Thoracic aorta (tissue), 2 donors: ENCODE measurements around the gene MTPN. TPM values are rescaled to one million over a fixed set of nuclear protein-coding genes. Genes with fewer than 3 reads are reported as not detected.

Experiments used
- ATAC-seq: fragments of 150-250 bp; one replicate; pipeline ENCODE4 v1.8.0; 2017; ENCODE audit warnings: low read depth; ENCODE audit not compliant: insufficient number of reproducible peaks, low FRiP score
- DNase-seq: peaks from one replicate; pipeline ENCODE4 v3.0.0-alpha.2; 2020; ENCODE audit warnings: low spot score
- H3K27ac ChIP-seq, 2 donors: fragments of 200-600 bp; sonication (generic); 1 replicate in 1 of 2; 2 replicates in 1 of 2; pipeline ENCODE4 v1.5.1; 2016; ENCODE audit warnings: mild to moderate bottlenecking in 2 of 2, moderate library complexity in 2 of 2
- H3K27me3 ChIP-seq: fragments of 200-600 bp; sonication (generic); replicated peaks from 2 replicates; pipeline ENCODE4 v1.6.0; 2016; ENCODE audit warnings: mild to moderate bottlenecking; ENCODE audit not compliant: insufficient read depth
- H3K36me3 ChIP-seq: fragments of 200-600 bp; sonication (generic); one replicate; pipeline ENCODE4 v1.5.1; 2016
- H3K4me1 ChIP-seq, 2 donors: fragments of 200-600 bp; sonication (generic); 1 replicate in 1 of 2; 2 replicates in 1 of 2; pipeline versions ENCODE4 v1.5.1 to v1.6.0; 2016; ENCODE audit warnings: low read depth in 2 of 2, mild to moderate bottlenecking in 1 of 2; ENCODE audit not compliant: control insufficient read depth in 1 of 2
- H3K4me3 ChIP-seq: fragments of 200-600 bp; sonication (generic); 2 replicates; pipeline ENCODE4 v1.5.1; 2016; ENCODE audit warnings: mild to moderate bottlenecking
- H3K9me3 ChIP-seq: fragments of 200-600 bp; sonication (generic); 2 replicates; pipeline ENCODE4 v1.5.1; 2016
- CTCF ChIP-seq: fragments of 200-600 bp; sonication (generic); IDR thresholded peaks from one replicate; pipeline ENCODE4 v1.5.1; 2019; ENCODE audit warnings: antibody characterized with exemption
- total RNA-seq, 2 donors: library from RNA; depleted of rRNA; stranded (reverse); fragments of >200 nt; gene quantifications; one replicate each; pipeline versions ENCODE4 v1.1.0 to v1.2.3, GENCODE V29; 2016

MTPN gene
- total RNA-seq, 2 donors from 2014 or later, result 87.2 to 95.0 TPM

GRCh38 chr7:135990258-135990657, 13.1 kb upstream of the MTPN start:
- H3K36me3 ChIP-seq, result no peaks in the 10 kb centered on the region
- no peaks in the 10 kb centered on the region for H3K27me3 ChIP-seq
- no peak for TF ChIP-seq CTCF
- H3K9me3 ChIP-seq, result no peaks in the 10 kb centered on the region
- no peaks in the 10 kb centered on the region for H3K4me1 ChIP-seq
- H3K27ac ChIP-seq, result no peak overlapping the region
- DNase-seq (no peak), ATAC-seq (no peak)
- no peak overlapping the region for H3K4me3 ChIP-seq

DNA sequence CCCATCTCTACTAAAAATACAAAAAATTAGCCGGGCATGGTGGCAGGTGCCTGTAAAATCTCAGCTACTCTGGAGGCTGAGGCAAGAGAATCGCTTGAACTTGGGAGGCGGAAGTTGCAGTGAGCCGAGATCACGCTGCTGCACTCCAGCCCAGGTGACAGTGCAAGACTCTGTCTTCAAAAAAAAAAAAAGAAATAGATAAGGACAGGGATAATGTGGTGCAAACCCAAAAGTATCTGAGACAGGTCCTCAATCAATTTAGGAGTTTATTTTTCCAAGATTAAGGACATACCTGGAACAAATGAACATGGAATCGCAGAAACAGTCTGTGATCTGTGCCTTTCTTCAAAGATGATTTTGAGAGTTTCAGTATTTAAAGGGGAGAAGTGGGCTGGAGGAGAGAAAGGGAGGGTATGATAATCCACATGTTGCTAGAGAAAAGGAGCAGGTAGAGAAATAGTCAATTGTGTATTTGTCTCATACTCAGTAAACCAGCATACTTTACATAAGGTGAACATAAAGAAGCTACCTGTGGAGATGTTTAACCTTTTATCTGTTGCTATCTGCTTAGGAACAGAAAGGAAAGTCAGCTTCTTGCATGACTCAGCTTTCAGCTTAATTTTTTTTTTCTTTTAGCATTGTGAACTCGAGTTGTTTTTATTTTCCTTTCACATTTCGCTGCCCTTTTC, 4.9 kb upstream of the MTPN start:
- Histone ChIP-seq H3K9me3 (no peaks in the 10 kb centered on the region), H3K36me3 (no peaks in the 10 kb centered on the region), H3K4me3 (no peak overlapping the region), H3K27ac (no peak overlapping the region), H3K4me1 (no peaks in the 10 kb centered on the region), H3K27me3 (no peaks in the 10 kb centered on the region)
- no peak for TF ChIP-seq CTCF
- ATAC-seq (no peak), DNase-seq (no peak)

GRCh38 chr7:135980665-135981180, 3.6 kb upstream of the MTPN start:
- H3K36me3 ChIP-seq, result no peaks in the 10 kb centered on the region
- peak overlapping the region; percentile 44 for H3K4me3 ChIP-seq
- no peak for TF ChIP-seq CTCF
- H3K9me3 ChIP-seq, result no peaks in the 10 kb centered on the region
- DNase-seq, result no peak
- ATAC-seq, result no peak
- peak overlapping the region in 1 of 2 donors; percentile 34 for H3K27ac ChIP-seq
- no peaks in the 10 kb centered on the region for H3K27me3 ChIP-seq
- H3K4me1 ChIP-seq, result peaks cover 6 to 9% of the 10 kb centered on the region in 2 donors

GRCh38 chr7:135980012-135980551, 2.9 kb upstream of the MTPN start:
- no peak for TF ChIP-seq CTCF
- H3K36me3 ChIP-seq, result no peaks in the 10 kb centered on the region
- H3K9me3 ChIP-seq, result no peaks in the 10 kb centered on the region
- ATAC-seq (no peak), DNase-seq (no peak)
- H3K4me1 ChIP-seq, result peaks cover 9 to 16% of the 10 kb centered on the region in 2 donors
- peak overlapping the region; percentile 44 for H3K4me3 ChIP-seq
- peak overlapping the region in 1 of 2 donors; percentile 34 for H3K27ac ChIP-seq
- no peaks in the 10 kb centered on the region for H3K27me3 ChIP-seq

- peaks cover 11 to 21% of the 10 kb centered on the region in 2 donors for H3K4me1 ChIP-seq
- no peak for DNase-seq
- H3K4me3 ChIP-seq, result no peak overlapping the region
- H3K27me3 ChIP-seq, result no peaks in the 10 kb centered on the region
- no peak for TF ChIP-seq CTCF
- H3K27ac ChIP-seq, result peak overlapping the region in 1 of 2 donors; percentile 34
- no peak for ATAC-seq
- no peaks in the 10 kb centered on the region for H3K9me3 ChIP-seq
- no peaks in the 10 kb centered on the region for H3K36me3 ChIP-seq
These were observed 2.4 kb upstream of the MTPN start for GRCh38 chr7:135979471-135980011.
